SKM-1 (cell line): ENCODE data around the gene PRND.
"Not testable (repeated sequence)": the region's sequence is repeated elsewhere in the genome, so short reads cannot be mapped to it uniquely, and the experiment has no call there.

Experiments used
- DNase-seq: peaks from one replicate; lab custom pipeline; 2025; ENCODE audit not compliant: unreplicated experiment; lab: John Stamatoyannopoulos, UW

Gene PRND

DNA sequence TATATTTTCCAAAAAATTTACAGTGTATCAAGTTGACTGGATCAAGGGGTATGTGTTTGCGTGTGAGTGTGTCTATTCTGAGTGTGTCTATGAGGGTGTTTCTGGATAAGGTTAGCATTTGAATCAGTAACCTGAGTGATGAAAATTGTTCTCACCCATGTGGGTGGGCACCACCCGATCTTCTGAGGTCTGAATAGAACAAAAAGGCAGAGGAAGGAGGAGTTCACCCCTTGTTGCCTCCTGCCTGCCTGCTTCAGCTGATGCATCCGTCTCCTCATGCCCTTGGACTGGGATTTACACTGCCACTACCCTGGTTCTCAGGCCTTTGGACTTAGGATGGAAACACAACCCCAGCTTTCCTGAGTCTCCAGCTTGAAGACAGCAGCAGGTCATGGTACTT, 13.7 kb upstream of the PRND start:
- DNase-seq: no peak

DNA sequence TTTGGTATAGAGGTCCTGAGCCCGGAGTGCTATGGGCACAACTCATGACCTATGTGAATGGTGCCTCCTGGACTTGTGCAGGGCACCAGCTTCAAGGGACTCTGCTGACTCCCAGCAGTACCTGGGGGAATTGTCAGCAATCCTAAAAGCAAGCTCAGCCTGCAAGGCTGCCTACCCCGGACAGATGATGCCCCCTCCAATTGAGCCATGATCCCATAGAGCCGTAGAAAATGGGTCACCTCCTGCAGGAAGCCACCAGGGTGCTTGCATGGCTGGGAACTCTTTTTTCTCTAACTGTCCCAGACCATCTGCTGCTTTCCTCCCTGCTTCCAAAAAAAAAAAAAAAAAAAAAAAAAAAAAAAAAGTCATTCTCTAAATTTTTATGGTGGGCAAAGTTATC, 12.9 kb upstream of the PRND start:
- DNase-seq: no peak

DNA sequence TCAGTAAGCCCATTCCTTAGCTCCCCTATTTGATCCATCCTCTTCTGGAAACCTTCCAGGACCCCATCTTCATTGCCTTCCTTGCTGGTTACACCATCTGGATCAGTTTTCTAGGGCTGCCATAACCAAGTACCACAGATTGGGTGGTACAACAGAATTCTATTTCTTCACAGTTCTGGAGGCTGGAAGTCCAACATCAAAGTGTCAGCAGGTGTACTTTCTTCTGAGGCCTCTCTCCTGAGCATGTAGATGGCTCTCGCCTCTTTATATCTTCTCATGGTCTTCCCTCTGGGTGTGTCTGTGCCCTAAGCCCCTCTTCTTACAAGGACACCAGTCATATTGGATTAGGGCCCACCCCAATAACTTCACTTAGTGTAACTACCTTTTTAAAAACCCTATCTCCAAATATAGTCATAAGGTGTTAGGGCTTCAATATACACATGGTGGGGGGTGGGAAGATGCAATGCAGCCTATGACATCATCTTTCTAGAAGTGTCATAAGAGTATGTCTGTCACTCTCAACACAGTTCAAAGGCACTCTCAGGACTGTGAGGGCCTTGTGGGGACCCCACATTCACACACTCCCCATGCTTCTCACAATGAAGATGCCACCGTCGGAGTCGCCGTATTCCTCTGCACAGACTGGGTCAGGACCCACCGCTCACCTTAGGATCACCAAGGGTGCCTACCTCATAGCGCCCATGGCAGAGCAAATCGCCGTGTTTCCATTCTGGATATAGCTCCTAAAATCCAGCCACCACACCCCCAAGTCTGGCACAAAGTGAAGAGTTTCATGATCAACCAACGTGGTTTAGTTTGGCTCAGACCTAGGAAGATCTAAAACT, 12.2 kb upstream of the PRND start:
- no peak for DNase-seq

GRCh38 chr20:4710106-4710475, 11.6 kb upstream of the PRND start:
- no peak for DNase-seq

GRCh38 chr20:4711511-4711910, 10.2 kb upstream of the PRND start:
- no peak for DNase-seq

DNA sequence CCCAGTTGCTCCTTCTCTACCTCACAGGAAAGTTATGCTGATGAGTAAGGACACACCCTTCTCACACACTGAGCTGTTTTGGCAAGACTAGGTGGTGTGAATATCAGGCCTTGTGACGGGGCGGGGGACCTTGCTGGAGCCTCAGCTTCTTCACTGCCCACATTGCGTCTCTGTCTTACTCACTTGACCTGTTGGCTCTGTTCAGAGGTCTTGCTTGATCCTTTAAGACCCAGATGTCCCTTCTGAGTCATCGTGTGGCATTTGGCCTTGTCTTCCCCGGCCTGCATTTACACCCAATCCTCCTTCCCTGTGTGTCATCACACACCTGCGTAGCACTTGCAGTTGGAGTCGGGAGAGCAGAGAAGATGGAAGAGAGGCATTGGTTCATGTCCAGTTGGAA, 8.3 kb upstream of the PRND start:
- no peak for DNase-seq

- no peak for DNase-seq
Observed at GRCh38 chr20:4714818-4715217, 6.9 kb upstream of the PRND start.

- no peak for DNase-seq
Observed at GRCh38 chr20:4717816-4718570, 3.7 kb upstream of the PRND start.

GRCh38 chr20:4719190-4719589, 2.5 kb upstream of the PRND start:
- no peak for DNase-seq

- peak; percentile 21 for DNase-seq
Observed at GRCh38 chr20:4720041-4720976, 1.4 kb upstream of the PRND start.

DNA sequence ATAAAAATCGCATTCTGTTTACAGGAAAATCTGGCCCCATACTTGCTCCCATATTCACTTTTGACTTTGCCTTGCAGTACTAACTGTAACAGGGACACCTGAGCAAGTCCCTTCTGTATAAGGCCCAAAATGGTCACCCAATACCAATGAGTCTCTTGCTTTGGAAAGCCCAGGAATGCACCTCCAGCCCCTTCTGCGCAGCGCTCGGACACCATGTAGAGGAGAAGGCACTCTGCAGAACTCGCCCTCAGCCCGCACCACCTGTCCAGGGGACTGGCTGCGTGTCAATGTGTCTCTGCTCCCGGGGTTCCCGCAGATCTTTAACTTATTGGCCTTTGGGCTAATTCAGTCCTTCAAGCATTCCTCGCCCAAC, 746 bp upstream of the PRND start:
- DNase-seq: no peak

GRCh38 chr20:4722571-4722970, 862 bp downstream of the PRND start:
- DNase-seq: no peak

DNA sequence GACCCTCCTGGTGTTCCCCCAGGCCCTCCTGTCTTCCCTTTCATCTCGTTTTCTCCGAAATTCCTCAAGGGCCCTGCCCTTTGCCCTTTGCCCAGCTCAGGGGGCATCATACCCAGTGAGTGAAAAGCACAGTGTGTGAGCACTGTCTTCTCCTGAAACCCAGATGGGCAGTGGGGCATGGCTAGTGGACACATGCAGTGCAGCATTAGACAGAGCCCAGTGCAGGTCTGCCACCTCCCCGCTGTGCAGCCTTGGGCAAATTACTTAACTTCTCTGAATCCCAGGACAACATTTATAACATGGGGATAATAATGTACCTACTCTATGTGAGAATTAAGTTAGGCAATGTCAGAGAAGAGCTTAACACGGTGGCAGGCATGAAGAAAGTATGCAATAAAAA, 1.3 kb downstream of the PRND start:
- no peak for DNase-seq

- not testable (repeated sequence) for DNase-seq
Observed at GRCh38 chr20:4723553-4723952, 1.8 kb downstream of the PRND start.

DNA sequence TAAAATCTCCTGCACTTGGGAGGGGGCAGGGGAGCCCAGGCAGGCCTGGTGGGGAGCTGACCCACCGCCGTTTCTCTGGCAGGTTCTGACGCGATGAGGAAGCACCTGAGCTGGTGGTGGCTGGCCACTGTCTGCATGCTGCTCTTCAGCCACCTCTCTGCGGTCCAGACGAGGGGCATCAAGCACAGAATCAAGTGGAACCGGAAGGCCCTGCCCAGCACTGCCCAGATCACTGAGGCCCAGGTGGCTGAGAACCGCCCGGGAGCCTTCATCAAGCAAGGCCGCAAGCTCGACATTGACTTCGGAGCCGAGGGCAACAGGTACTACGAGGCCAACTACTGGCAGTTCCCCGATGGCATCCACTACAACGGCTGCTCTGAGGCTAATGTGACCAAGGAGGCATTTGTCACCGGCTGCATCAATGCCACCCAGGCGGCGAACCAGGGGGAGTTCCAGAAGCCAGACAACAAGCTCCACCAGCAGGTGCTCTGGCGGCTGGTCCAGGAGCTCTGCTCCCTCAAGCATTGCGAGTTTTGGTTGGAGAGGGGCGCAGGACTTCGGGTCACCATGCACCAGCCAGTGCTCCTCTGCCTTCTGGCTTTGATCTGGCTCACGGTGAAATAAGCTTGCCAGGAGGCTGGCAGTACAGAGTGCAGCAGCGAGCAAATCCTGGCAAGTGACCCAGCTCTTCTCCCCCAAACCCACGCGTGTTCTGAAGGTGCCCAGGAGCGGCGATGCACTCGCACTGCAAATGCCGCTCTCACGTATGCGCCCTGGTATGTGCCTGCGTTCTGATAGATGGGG, 3.0 kb downstream of the PRND start:
- DNase-seq: no peak

- DNase-seq: no peak
Observed at GRCh38 chr20:4725263-4725550, 3.5 kb downstream of the PRND start.

DNA sequence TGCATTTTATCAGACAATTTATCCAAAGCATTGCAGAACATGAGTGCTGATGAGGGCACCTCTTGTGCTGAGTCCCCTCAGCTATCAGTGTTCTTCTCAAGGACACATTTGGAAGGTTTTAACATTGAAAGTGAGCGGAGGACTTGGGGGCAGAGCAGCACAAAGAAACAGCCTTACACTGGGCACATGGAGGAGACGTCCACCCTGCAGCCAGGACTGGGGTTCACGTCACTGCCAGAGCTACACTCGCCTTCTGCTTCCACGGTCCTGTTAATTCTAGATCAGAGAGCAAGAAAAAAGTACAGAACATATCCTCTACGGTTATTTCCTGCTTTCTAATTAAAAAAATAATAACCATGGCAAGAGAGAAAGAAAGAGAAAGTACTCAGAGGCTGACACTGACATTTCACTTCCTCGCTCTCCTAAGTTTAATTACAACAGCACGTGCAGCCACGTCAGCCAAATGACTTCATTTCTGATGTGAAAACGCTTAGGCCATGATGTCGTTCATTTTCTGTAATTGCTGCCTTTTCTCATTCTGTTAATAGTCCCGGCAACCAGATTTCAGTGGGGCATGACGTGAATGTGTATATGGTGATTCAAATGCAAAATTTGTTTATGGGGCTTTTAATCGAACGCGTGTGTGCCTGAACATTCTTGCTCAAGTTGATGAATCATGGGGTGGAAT, 5.1 kb downstream of the PRND start:
- DNase-seq: no peak

- DNase-seq: no peak
Observed at GRCh38 chr20:4728120-4728760, 6.5 kb downstream of the PRND start.

- no peak for DNase-seq
Observed at GRCh38 chr20:4729265-4729664, 7.6 kb downstream of the PRND start.

DNA sequence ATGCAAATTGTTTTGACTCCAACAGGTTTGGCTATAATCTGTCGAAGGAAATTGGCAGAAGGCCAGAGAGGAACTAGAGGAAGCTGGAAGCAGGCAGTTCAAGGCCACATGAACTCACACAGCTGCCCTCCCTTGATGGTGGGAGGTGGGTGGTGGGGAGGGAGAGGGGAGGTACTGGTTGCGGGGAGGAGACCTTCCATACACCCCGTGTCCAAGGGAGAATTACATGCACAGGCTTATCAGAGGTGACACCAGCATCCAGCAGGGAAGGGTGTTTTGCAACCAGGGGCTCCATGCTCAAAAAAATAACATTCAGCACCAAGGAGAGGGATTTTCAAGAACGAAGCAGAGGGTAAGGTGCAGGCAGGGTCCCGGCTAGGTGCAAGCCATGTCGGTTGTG, 9.1 kb downstream of the PRND start:
- no peak for DNase-seq
